CD4-positive, alpha-beta memory T cell (primary cell): ENCODE measurements around the gene DACT3. TPM values are rescaled to one million over a fixed set of nuclear protein-coding genes. Genes with fewer than 3 reads are reported as not detected.
A peak's percentile ranks its signal among the peaks of the same experiment; 100 is the strongest.

Source experiments
- CTCF ChIA-PET: fragments of 350-600 bp; sonication (Branson Sonifier 250); formaldehyde crosslinking; loops from one replicate; lab custom pipeline; 2021; ENCODE audit warnings: inconsistent platforms; ENCODE audit not compliant: partially characterized antibody; lab: Charles Lee
- POLR2A ChIA-PET: fragments of 350-600 bp; sonication (Branson Sonifier 250); formaldehyde crosslinking; loops from one replicate; lab custom pipeline; 2021; ENCODE audit not compliant: partially characterized antibody; lab: Charles Lee
- DNase-seq, 5 donors: peaks; one replicate each; pipeline versions ENCODE4 v3.0.0 to v3.0.0-alpha.2; 2020 to 2022; ENCODE audit warnings: mixed read lengths in 1 of 5
- H3K27ac ChIP-seq: one replicate; pipeline ENCODE4 v1.7.0; 2013; ENCODE audit warnings: low read depth, low read length
- H3K27me3 ChIP-seq: 2 replicates; pipeline ENCODE4 v1.7.0; 2013; ENCODE audit warnings: mild to moderate bottlenecking, low read length, moderate library complexity; ENCODE audit not compliant: insufficient read depth
- H3K36me3 ChIP-seq: 2 replicates; pipeline ENCODE4 v1.7.0; 2013; ENCODE audit warnings: mild to moderate bottlenecking, low read length, moderate library complexity; ENCODE audit not compliant: insufficient read depth
- H3K4me1 ChIP-seq: 2 replicates; pipeline ENCODE4 v1.7.0; 2013; ENCODE audit warnings: mild to moderate bottlenecking, low read length, moderate library complexity; ENCODE audit not compliant: insufficient read depth
- H3K4me3 ChIP-seq, 2 donors: one replicate each; pipeline ENCODE4 v1.7.0; 2013; ENCODE audit warnings: low read length in 2 of 2, mild to moderate bottlenecking in 1 of 2
- H3K9me3 ChIP-seq, 2 donors: one replicate each; pipeline ENCODE4 v1.7.0; 2013; ENCODE audit warnings: low read length in 2 of 2, control low read depth in 1 of 2; ENCODE audit not compliant: control insufficient read depth in 1 of 2
- H3K27ac Mint-ChIP-seq, 7 donors: one replicate each; pipeline ENCODE4 v1.8.0; 2020 to 2021; ENCODE audit warnings: mixed read lengths in 7 of 7, mild to moderate bottlenecking in 6 of 7, inconsistent platforms in 3 of 7, moderate library complexity in 3 of 7
- H3K27me3 Mint-ChIP-seq, 2 donors: one replicate each; pipeline ENCODE4 v1.8.0; 2020 to 2021; ENCODE audit warnings: mixed read lengths in 2 of 2
- H3K36me3 Mint-ChIP-seq, 2 donors: one replicate each; pipeline ENCODE4 v1.8.0; 2020 to 2021; ENCODE audit warnings: mixed read lengths in 2 of 2, inconsistent platforms in 1 of 2, mild to moderate bottlenecking in 1 of 2
- H3K4me1 Mint-ChIP-seq, 4 donors: one replicate each; pipeline ENCODE4 v1.8.0; 2020 to 2021; ENCODE audit warnings: mixed read lengths in 4 of 4, mild to moderate bottlenecking in 1 of 4
- H3K4me3 Mint-ChIP-seq, 8 donors: one replicate each; pipeline ENCODE4 v1.8.0; 2020 to 2021; ENCODE audit warnings: mixed read lengths in 8 of 8, mild to moderate bottlenecking in 7 of 8, moderate library complexity in 6 of 8, inconsistent platforms in 3 of 8
- H3K9me3 Mint-ChIP-seq, 8 donors: one replicate each; pipeline ENCODE4 v1.8.0; 2020 to 2021; ENCODE audit warnings: mixed read lengths in 8 of 8, mild to moderate bottlenecking in 5 of 8, inconsistent platforms in 3 of 8, moderate library complexity in 1 of 8
- intact Hi-C: fragments of 100-400 bp; cut with micrococcal nuclease; formaldehyde crosslinking; loops from one replicate; pipeline ENCODE4 v1.15.1; 2023
- polyA plus RNA-seq, 2 donors: library from polyadenylated mRNA; unstranded; fragments of 300-500 nt; fragmentation: Illumina TruSeq; gene quantifications; one replicate each; pipeline ENCODE4 v1.2.3, GENCODE V29; 2021
- total RNA-seq, 2 experiments: library from RNA; stranded (reverse); gene quantifications; one replicate each; pipeline ENCODE4 v1.2.3, GENCODE V29; 2021

Gene DACT3
- total and polyA plus RNA-seq, 4 experiments from 2014 or later: not detected

GRCh38 chr19:46646402-46646801, 14.6 kb downstream of the DACT3 start:
- Mint-ChIP-seq H3K27me3 (peaks cover 28 to 33% of the 10 kb centered on the region in 2 donors), H3K27ac (no peak overlapping the region), H3K4me3 (no peak overlapping the region), H3K36me3 (peaks cover 0 to 1% of the 10 kb centered on the region in 2 donors), H3K9me3 (peaks cover 0 to 21% (median 11%) of the 10 kb centered on the region in 8 donors), H3K4me1 (peaks cover 6 to 10% (median 6%) of the 10 kb centered on the region in 4 donors)
- H3K4me1 ChIP-seq: no peaks in the 10 kb centered on the region
- H3K4me3 ChIP-seq: no peak overlapping the region
- no peaks in the 10 kb centered on the region for H3K9me3 ChIP-seq
- CTCF ChIA-PET: no interaction called here
- no peak for DNase-seq
- intact Hi-C loops: no loop called here
- no peaks in the 10 kb centered on the region for H3K36me3 ChIP-seq
- H3K27me3 ChIP-seq: peaks cover 17% of the 10 kb centered on the region
- POLR2A ChIA-PET: no interaction called here
- no peak overlapping the region for H3K27ac ChIP-seq

GRCh38 chr19:46644720-46645119, 16.3 kb downstream of the DACT3 start:
- Histone ChIP-seq H3K4me3 (no peak overlapping the region), H3K27ac (no peak overlapping the region), H3K4me1 (peaks cover 4% of the 10 kb centered on the region), H3K9me3 (no peaks in the 10 kb centered on the region), H3K36me3 (no peaks in the 10 kb centered on the region), H3K27me3 (peaks cover 12% of the 10 kb centered on the region)
- intact Hi-C loops: no loop called here
- peaks cover 0 to 21% (median 9%) of the 10 kb centered on the region in 8 donors for H3K9me3 Mint-ChIP-seq
- peaks cover 0 to 1% of the 10 kb centered on the region in 2 donors for H3K36me3 Mint-ChIP-seq
- peaks cover 26 to 27% of the 10 kb centered on the region in 2 donors for H3K27me3 Mint-ChIP-seq
- ChIA-PET POLR2A (no interaction called here), CTCF (interaction anchor here (0.8 to 1.0 kb wide), 2 partner anchors 31 to 101 kb away, joined by 4 read pairs; no protein-coding TSS in a partner anchor)
- no peak overlapping the region for H3K27ac Mint-ChIP-seq
- no peak for DNase-seq
- H3K4me3 Mint-ChIP-seq: no peak overlapping the region
- peaks cover 5 to 12% (median 6%) of the 10 kb centered on the region in 4 donors for H3K4me1 Mint-ChIP-seq

DNA sequence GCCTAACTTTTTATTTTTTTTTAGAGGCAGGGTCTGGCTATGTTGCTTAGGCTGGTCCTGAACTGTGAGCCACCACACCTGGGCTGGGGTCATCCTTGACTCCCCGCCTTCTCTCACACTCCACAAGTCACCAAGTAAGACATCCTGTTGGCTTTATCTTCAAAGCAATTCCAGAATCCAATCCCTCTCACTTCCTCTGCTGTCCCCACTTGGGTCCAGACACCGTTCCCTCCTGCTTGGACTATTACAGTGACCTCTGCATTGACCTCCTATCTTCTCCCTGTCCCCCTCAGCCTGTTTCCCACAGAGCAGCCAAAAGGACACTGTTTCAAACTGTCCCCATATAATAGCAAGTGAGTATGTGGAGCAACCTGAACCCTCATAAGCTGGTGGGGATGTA, 20.3 kb downstream of the DACT3 start:
- DNase-seq: no peak
- H3K9me3 Mint-ChIP-seq: peaks cover 0 to 2% (median 0%) of the 10 kb centered on the region in 8 donors
- intact Hi-C loops: no loop called here
- peaks cover 0 to 11% (median 2%) of the 10 kb centered on the region in 4 donors for H3K4me1 Mint-ChIP-seq
- Histone ChIP-seq H3K27ac (no peak overlapping the region), H3K4me1 (peaks cover 24% of the 10 kb centered on the region), H3K9me3 (no peaks in the 10 kb centered on the region), H3K4me3 (no peak overlapping the region), H3K27me3 (no peaks in the 10 kb centered on the region), H3K36me3 (no peaks in the 10 kb centered on the region)
- H3K36me3 Mint-ChIP-seq: peaks cover 0 to 1% of the 10 kb centered on the region in 2 donors
- ChIA-PET CTCF (interaction anchor here (0.8 to 1.1 kb wide), 2 partner anchors 24 to 47 kb away, joined by 3 read pairs; no protein-coding TSS in a partner anchor), POLR2A (interaction anchor here (1.1 kb wide), 1 partner anchor 73 kb away, joined by 3 read pairs; no protein-coding TSS in a partner anchor)
- peak overlapping the region in 7 of 8 donors; percentile 31 to 68 (median 59) for H3K4me3 Mint-ChIP-seq
- peaks cover 9% of the 10 kb centered on the region in 2 donors for H3K27me3 Mint-ChIP-seq
- H3K27ac Mint-ChIP-seq: peak overlapping the region in 1 of 7 donors; percentile 62

DNA sequence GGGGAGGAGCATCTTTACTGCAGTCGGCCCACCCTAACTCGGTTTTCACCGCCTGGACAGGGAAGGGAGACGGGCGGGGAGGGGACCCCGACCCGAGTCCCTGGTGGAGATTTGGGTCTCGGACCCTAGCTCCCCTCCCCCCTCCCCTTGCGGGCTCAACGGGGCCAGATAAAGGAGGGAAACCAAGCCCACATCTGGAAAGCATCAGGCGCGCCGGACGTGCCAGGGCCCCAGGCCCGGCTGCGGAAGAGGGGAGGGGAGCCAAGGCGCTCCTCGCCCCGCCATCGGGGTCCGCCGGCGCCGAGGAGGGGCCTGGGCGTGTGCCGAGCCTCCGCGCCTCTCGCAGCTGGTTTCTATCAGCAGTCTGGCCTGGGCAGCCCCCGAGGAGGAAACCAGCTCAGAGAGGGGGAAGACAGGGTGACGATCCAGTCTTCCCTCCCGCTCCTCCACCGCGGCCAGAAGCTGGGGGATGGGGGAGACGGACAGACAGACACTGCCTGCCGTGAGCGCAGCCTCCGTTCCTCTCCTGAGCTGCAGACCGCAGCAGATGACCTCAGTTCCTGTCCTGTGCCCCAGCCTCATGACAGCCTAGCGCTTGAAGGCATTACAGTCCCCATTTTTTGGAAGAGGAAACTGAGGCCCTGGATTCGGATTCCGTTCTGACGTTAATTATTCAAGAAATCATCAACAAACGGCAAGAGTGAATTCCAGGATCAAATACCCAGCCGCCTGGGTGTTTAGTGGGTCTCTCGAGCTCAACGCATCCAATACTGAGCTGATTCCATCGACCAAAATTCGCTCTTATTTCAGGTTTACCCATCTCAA, 21.4 kb downstream of the DACT3 start:
- intact Hi-C loops: no loop called here
- Histone ChIP-seq H3K36me3 (no peaks in the 10 kb centered on the region), H3K9me3 (no peaks in the 10 kb centered on the region), H3K27me3 (no peaks in the 10 kb centered on the region), H3K27ac (peak overlapping the region; percentile 24), H3K4me3 (peak overlapping the region; percentile 17 to 53), H3K4me1 (peaks cover 27% of the 10 kb centered on the region)
- H3K4me3 Mint-ChIP-seq: peak overlapping the region in 6 of 8 donors; percentile 51 to 57 (median 54)
- H3K36me3 Mint-ChIP-seq: no peaks in the 10 kb centered on the region
- ChIA-PET POLR2A (interaction anchor here (0.6 to 1.1 kb wide), 2 partner anchors 23 to 74 kb away, joined by 3 read pairs; no protein-coding TSS in a partner anchor), CTCF (interaction anchor here (0.6 to 1.1 kb wide), 4 partner anchors 23 to 229 kb away, joined by 3 read pairs; no protein-coding TSS in a partner anchor)
- DNase-seq: peak in 1 of 5 donors; percentile 50
- peaks cover 5 to 18% (median 6%) of the 10 kb centered on the region in 4 donors for H3K4me1 Mint-ChIP-seq
- peaks cover 7 to 8% of the 10 kb centered on the region in 2 donors for H3K27me3 Mint-ChIP-seq
- no peaks in the 10 kb centered on the region for H3K9me3 Mint-ChIP-seq
- H3K27ac Mint-ChIP-seq: peak overlapping the region in 1 of 7 donors; percentile 37

- no peak overlapping the region for H3K4me3 Mint-ChIP-seq
- no peaks in the 10 kb centered on the region for H3K9me3 ChIP-seq
- H3K27me3 Mint-ChIP-seq: peaks cover 4 to 8% of the 10 kb centered on the region in 2 donors
- no peak overlapping the region for H3K4me3 ChIP-seq
- H3K27me3 ChIP-seq: no peaks in the 10 kb centered on the region
- H3K4me1 ChIP-seq: peaks cover 43% of the 10 kb centered on the region
- no peak overlapping the region for H3K27ac Mint-ChIP-seq
- H3K9me3 Mint-ChIP-seq: no peaks in the 10 kb centered on the region
- no peaks in the 10 kb centered on the region for H3K36me3 ChIP-seq
- no peaks in the 10 kb centered on the region for H3K36me3 Mint-ChIP-seq
- DNase-seq: no peak
- intact Hi-C loops: no loop called here
- ChIA-PET CTCF (interaction anchor here (1.3 to 1.8 kb wide), 3 partner anchors 23 to 117 kb away, joined by 4 to 17 read pairs (median 8); partner anchors contain the start of gene DACT3), POLR2A (interaction anchor here (1.3 kb wide), 1 partner anchor 24 kb away, joined by 4 read pairs; the partner anchor contains the start of gene DACT3)
- H3K27ac ChIP-seq: no peak overlapping the region
- peaks cover 14 to 35% (median 22%) of the 10 kb centered on the region in 4 donors for H3K4me1 Mint-ChIP-seq
Observed at GRCh38 chr19:46637224-46637623, 23.8 kb downstream of the DACT3 start.

DNA sequence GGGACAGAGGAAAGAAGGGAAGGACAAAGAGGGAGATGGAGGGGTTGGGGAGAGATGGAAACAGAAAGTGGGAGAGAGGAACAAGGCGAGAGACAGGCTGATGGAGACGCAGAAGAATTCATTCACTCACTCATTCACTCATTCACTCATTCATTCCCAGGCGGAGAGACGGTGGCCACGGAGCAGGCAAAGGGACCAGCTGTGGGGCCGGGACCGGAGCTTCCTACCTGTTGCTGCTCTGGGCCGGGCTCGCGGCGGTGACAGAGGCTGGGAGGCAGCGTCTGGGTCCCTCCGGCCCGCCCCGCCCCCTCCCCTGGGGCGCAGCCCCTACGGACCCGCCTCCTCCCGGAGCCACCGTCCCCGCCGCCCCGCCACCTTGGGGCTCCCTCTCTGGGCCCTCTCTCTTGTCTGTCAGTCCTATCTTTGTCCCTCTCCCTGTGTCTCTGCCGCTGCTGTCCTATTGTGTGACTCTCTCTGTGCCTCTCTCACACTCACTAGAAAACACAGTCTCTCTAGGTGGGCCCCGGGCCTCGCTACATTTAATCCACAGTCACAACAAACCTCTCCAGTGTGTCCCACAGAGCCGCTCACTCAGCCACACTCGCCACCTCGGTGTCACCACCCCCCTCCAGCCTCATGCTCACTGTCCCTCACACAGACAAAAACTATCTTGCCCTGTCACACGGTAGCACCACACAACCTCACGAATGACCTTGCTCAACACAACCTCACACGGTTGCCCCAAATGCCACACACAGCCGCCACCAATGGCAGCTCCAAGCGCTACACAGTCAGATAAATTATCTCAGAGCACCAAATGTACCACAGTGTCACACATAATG, 24.8 kb downstream of the DACT3 start, which contains the start of gene GNG8:
TSS of gene GNG8 (minus strand) at position 283 of the 842 bp plus-strand sequence. CDS start 1,520 bp downstream, outside the sequence.
- Histone ChIP-seq H3K27ac (no peak within 1 kb of the TSS), H3K9me3 (no peaks in the 10 kb centered on the region), H3K4me1 (peaks cover 43% of the 10 kb centered on the region), H3K36me3 (no peaks in the 10 kb centered on the region), H3K27me3 (no peaks in the 10 kb centered on the region), H3K4me3 (no peak within 1 kb of the TSS)
- ChIA-PET CTCF (interaction anchor here (1.3 to 1.8 kb wide), 3 partner anchors 22 to 118 kb away, joined by 4 to 17 read pairs (median 8); partner anchors contain the start of gene DACT3), POLR2A (interaction anchor here (1.7 kb wide), 1 partner anchor 26 kb away, joined by 3 read pairs; no protein-coding TSS in a partner anchor)
- intact Hi-C loops: no loop called here
- peak within 1 kb of the TSS in 7 of 8 donors; percentile 2 to 65 (median 35) for H3K4me3 Mint-ChIP-seq
- H3K27ac Mint-ChIP-seq: peak within 1 kb of the TSS in 5 of 7 donors; percentile 13 to 80 (median 48)
- H3K9me3 Mint-ChIP-seq: no peaks in the 10 kb centered on the region
- H3K27me3 Mint-ChIP-seq: peaks cover 2 to 6% of the 10 kb centered on the region in 2 donors
- peaks cover 14 to 35% (median 22%) of the 10 kb centered on the region in 4 donors for H3K4me1 Mint-ChIP-seq
- peak in 3 of 5 donors; percentile 29 to 61 (median 40) for DNase-seq
- no peaks in the 10 kb centered on the region for H3K36me3 Mint-ChIP-seq
